Activated CD8-positive, alpha-beta memory T cell treated with anti-CD3 and anti-CD28 coated beads for 4 hours (primary cell): ENCODE results near the gene GET4.
A peak's percentile ranks its signal among the peaks of the same experiment; 100 is the strongest.
"Not testable (repeated sequence)": the region's sequence is repeated elsewhere in the genome, so short reads cannot be mapped to it uniquely, and the experiment has no call there.

Experiments used
- DNase-seq, 2 donors: peaks; one replicate each; pipeline ENCODE4 v3.0.0-alpha.2; 2020; ENCODE audit warnings: low read depth in 2 of 2

Gene GET4

DNA sequence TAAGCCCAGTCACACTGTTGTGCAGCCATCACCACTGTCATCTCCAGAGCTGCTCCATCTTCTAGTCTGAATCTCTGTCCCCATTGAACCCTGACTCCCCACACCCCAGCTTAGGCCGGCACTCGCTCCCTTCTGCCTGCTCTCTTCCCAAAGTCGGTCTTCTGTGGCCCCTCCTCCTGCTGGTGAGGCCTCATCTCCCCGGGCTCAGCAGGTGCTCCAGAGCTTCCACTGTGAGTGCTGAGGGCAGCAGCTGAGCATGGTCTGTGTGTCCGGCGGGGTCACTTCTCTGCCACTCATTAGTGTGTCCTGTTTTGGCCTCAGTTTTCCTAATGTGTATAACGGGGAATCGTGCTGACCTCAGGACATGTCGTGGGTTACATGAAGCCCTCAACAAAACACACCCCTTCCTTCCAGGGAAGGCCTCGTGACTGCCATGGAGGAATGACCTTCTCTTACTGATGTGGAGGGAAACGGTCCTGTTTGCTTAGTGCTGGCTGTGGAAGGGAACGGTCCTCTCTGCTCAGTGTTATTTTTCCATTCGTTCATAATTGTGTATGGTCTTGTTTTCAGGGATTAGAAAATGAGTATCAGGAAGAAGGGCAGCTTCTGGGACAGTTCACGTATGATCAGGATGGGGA, 4.3 kb upstream of the GET4 start:
- DNase-seq, result no peak

DNA sequence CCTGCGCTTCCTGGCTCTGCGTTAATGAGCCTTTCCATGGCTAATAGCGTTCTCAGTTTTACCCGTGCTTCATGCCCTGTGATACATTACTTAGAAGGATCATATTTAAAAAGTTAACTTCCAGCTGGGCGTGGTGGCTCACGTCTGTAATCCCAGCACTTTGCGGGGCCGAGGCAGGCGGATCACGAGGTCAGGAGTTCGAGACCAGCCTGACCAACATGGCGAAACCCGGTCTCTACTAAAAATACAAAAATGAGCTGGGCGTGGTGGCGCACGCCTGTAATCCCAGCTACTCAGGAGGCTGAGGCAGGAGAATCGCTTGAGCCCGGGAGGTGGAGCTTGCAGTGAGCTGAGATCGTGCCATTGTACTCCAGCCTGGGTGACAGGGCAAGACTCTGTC, 3.7 kb upstream of the GET4 start:
- DNase-seq, result not testable (repeated sequence)

DNA sequence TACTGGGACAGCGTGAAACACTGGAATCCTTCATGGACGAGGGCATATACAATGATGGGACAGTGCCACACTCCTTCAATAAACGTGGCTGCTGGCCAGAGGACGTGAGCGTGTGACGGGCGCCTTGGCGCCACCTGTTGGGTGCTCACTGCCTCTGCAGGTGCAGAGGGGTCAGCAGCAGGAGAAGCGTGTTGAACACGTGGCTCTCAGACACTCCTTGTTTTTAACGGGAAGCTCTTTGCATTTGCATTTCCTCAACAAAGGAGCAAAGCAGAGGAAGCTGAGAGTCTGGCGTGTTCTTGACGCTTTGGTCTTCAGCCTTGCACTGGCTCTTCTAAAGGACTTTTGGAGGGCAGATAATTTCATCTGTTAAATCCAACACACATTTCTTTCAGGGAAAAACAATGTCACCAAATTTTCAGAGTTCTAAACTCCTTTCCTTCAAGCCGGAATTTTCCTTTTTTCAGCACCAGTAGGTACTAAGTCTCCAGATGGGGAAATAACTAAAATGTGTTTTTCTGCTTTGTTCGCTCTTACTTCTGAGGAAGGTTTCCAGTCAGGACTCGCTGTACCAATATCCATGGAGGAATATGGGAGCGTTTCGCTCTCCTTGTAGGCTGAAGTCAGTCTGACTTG, 2.9 kb upstream of the GET4 start:
- peak; percentile 47 to 49 for DNase-seq

DNA sequence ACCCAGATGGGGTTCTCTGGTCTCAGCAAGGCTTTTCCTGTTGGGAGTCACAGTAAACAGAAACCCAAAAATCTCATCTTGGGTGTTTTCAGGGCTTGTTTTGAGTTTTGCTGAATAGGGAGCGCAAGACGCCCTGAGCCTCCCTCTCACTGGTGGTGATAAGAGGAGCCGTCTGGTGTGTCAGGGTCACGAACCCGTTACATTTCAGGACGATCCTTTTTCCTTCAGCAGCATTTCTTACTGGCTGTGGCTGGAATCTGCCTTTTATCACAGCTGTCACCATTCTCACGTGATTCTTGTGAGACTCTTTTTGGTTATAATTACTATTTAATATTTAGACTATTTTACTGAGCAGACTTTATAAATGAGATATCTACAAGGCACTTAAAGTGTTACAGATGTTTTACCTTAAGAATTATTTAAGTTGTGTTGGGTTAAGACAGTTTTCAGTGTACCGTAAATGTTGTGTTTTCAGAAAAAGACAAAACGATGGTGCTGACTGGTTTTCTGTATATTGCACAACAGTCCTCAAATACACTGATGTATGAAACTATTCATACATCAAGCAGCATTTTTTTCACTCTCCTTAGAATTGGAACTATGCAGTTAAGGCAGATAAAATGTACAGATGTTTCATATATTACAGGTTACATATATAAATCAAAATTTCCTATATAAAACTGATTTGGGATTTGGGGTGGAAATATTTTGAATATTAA, 2.2 kb upstream of the GET4 start:
- DNase-seq, result no peak

DNA sequence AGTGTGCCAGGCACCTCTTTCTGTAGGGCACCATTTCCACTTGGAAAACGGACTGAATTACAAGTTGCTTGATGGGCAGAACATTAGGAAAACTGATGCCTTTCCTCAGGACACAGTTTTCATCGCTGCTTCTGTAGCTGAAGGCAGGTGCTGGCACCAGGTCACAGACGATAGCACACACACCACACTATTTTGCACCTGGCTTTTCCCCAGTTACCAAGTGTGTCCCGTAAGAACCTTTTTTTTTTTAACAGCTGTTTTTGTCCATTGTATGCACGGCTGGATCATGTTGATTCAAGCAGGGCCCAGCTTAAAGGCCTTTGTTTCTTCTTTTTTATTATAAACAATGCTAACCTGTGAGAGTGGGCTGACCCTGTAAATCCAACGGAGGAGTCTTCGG, 1.3 kb upstream of the GET4 start:
- DNase-seq, result no peak

DNA sequence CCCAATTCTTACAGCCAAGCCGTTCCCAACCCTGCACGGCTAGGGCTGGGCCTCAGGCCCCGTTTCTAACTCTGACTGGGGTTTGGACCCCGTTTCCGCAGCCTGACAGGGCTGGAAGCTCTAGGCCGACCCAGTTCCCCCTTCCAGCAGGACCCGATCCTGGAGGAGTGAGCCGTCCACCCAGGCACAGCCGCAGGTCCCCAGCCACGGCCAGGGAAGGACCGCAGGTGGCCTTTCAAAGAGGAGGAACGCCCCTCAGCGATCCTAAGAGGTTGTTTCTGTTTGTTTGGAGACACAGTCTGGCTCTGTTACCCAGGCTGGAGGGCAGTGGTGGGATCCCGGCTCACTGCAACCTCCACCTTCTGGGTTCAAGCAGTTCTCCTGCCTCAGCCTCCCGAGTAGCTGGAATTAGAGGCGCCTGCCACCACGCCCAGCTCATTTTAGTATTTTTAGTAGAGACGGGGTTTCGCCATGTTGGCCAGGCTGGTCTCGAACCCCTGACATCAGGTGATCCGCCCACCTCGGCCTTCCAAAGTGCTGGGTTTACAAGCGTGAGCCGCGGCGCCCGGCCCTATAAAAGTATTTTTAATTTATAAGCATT, 778 bp upstream of the GET4 start:
- DNase-seq, result no peak

DNA sequence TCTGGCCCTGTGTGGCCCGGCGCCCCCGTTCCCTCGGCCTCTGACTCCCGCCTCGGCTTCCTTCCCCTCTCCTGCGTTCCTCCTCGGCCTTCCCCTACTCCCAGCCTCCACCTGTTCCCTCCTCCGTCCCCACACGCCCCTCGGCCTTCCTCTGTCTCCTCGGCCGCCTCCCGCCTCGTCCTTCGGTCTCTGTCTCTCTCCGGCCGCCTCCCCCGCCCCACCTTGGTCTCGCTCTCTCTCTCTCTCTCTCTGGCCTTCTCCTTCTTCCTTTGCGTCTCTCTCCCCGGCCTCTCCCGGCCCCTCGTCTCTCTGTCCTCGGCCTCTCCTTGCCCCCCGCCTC, 588 bp downstream of the GET4 start:
- DNase-seq, result no peak

DNA sequence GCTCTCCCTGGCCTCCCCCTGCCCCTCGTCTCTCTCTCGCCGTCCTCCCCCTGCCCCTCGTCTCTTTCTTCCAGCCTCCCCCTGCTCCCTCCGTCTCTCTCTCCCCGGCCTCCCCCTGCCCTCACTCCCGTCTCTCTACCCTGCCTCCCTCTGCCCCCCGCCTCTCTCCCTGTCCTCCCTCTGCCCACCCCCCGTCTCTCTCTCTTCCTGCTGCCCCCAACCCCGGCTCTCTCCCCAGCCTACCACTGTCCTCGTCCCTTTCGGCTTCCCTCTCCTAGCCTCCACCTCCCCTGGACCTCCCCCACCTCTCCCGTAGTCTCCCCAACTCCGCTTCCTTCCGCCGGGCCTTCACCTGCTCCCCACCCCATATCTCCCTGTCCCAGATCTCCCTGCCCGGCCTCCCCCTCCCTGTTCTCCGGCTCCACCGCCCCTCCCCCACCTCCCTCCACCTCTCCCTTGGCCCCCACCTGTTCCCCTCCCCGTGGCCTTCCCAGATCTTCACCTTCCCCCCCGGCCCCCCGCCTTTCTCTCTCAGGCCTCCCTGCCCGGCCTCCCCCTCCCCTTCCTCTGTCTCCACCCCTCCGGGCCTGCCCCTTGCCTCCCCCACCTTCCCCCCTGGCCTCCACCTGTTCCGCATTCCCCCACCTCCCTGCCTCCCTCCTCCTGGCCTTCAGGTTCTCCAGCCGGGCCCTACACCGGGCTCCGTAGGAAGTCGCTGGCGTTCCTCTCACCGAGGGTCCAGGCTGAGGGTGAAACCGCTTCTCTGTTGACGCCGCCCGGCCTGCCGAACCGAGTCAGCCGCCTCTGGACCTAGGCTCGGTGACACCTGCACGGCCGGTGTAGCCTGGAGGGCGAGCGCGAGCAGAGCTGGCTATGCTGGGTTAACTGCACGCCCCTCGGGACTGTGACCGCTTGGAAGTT, 1.2 kb downstream of the GET4 start:
- no peak for DNase-seq

DNA sequence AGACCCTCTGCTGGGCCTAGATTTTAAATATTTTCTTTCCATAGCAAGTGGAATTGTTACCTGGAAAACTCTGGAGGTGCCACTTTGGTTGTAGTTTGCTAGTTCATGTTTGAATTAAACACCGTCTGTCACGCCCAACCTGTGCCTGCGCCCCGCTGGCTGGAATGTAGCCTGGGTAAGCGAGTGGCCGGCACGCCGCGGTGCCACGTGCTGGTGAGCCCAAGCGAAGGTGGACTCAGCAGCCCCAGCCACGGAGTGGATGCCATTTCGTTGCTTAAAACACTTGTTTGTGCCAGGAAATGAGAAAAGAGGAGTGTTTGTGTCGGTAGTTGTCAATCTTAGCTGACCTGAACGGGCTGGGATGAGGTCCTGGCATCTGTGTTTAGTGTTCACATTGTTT, 2.7 kb downstream of the GET4 start:
- no peak for DNase-seq

DNA sequence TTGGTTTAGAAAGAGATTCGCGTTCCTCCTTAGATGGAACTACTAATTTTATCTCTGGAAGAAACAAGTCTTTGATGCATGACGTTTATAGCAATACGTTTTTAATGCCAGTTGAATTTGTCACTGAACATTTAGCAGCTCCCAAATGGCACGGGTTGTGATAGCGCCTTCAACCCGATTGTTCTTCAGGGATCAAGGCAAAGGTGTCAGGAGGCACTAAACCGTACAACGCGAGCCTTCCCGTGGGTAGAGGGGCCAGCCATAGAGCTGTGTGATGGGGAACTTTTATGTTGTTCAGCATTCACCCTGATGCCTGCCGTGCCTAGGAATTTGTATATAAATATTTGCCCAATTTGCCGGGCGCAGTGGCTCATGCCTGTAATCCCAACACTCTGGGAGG, 3.4 kb downstream of the GET4 start:
- DNase-seq, result no peak

DNA sequence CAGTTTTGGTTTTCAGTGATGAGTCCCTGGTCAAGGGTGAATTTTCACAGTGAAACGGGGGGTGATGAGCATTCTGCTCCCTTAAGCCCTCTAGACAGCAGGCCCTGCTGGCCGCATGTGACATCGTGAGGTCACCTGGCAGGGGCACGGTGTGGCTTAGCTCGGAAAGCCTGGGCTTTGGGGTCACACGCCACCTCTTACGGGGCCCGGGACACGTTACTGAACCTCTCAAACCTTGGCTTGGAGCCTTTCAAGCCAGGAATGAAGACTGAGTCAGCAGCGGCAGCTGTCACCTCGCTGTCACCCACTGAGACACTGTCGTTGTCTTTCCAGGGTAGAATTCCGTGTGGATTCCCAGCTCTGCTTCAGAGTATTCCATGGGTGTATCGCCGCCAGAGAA, 4.1 kb downstream of the GET4 start:
- DNase-seq, result no peak

DNA sequence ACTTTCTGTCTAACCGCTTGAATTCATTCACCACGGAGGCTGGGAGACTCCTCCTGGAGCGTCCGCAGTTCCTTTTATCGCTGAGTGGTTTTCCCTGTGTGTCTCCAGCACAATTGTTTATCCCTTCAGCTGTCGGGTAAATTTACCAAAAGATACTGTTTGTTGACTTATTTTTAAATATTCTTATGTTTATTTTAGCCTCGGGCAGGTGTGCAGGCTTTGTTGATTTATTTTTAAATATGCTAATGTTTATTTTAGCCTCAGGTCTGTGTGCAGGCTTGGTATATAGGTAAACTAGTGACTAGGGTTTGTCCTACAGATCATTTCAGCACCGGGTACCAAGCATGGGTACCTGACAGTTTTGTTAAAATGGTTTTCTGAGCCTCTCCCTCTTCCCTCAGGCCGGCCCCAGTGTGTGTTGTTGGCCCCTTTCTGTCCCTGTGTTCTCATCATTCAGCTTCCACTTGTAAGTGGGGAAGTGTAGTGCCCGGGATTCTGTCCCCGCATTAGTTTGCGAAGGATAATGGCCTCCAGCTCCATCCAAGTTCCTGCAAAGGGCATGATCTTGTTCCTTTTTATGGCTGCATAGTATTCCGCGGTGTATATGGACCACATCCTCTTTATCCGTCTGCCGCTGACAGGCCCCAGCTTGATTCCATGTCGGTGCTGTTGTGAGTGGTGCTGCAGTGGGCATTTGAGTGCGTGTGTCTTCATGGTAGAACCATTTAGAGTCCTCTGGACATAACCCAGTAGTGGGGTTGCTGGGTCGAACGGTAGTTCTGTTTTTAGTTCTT, 5.3 kb downstream of the GET4 start:
- no peak for DNase-seq

DNA sequence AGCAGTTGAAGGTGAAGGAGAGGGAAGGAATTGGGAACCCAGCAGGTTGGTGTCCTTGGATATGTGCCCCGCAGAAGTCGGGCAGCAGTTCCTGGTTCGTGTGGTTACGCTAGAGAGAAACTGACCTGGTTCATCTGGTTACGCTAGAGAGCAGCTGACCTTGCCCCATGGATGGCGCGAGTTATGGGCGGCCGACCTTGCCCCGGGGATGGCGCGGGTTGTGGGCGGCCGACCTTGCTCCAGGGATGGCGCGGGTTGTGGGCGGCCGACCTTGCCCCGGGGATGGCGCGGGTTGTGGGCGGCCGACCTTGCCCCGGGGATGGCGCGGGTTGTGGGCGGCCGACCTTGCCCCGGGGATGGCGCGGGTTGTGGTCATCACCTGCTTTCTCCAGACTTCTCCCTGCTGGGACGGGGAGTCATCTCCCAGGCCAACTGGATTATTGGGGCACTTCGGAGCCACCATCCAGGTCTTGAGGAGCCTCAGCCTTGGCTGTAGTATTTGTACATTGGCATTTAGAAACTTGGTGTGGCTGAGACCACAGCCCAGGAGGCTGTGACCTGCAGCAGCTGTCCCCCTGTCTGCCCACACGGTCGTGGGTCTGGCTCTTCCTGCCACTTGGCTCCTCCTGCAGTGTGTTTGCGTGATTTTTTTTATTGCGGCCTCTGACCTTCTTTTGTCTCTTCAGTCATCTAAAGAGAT, 6.1 kb downstream of the GET4 start:
- DNase-seq, result no peak

DNA sequence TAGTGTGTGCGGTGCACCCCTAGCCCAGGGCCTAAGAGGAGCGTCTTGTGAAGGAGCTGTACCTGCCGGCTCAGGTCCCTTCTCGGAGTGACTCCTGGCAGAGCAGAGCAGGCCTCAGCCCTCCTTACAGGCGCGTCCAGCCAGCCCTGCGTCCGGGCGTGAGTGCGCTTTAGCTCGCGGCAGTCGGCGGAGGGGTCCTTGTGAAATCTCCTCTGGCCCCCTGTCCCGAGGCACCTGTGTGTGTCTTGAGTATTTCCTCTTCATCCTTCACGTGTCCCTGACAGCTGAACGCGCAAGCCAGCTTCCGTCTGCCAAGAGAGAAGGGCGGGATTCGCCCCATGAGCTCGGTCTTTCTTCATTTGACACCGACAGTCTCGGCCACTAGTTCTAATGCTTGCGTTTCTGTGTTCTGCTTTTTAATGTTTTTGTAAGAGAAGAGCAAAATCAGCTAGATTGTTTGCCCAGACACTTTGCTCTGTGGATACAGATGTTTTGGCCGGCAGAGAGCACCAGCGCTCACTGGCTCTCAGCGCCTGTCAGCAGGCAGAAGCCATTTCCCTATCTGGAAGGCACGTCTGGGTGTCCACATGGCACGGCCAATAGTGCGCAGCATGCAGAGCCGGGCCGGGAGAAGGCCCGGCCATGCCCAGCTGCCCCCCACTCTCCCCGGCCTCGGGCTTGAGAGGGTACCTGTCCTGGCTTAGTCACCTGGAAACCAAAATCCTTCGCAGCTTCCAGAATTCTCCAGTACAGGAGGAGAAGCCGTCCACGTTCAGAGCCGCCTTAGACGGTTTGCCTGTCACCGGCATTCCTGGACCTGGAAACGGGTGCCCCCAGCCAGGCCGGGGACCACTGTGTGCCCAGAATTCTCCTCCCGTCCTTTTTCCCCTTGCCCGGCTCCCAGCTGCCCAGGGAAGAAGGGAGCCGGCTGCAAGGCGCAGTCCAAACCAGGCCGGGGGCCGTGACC, 7.0 kb downstream of the GET4 start:
- no peak for DNase-seq

DNA sequence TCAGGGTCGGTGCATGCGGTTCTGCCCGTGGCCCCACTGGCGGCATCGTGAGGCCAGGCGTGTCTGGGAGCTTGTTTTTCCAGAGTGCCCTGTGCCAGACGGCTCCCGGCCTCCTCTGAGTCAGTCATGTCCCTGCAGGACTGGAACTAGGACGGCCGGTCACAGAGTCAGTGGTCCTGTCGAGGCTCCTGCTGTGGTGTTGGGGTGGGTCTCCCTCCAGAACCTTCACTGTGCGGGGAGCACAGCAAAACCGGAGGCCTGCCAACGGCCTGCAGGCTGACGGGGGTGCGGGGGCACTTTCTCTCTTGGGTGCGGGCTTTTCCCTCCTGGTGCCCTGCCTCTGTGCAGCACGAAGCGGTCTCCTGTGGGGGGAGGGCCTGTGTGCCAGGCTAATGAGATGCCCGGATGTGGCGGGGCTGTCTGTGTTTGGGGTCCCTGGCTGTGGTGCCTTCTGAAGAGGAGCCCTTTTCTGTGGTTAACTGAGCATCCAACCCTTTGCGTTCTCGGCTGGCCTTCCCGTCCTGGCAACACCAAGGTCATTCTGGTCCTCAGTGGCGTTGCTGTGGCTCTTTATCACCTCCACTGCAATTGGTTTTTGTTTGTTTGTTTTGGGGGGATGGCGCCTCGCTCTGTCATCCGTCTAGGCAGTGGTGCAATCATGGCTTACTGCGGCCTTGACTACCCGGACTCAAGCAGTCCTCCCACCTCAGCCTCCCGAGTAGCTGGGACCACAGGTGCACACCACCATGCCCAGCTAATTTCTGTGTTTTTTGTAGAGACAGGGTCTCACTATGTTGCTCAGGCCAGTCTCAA, 8.0 kb downstream of the GET4 start:
- no peak for DNase-seq

DNA sequence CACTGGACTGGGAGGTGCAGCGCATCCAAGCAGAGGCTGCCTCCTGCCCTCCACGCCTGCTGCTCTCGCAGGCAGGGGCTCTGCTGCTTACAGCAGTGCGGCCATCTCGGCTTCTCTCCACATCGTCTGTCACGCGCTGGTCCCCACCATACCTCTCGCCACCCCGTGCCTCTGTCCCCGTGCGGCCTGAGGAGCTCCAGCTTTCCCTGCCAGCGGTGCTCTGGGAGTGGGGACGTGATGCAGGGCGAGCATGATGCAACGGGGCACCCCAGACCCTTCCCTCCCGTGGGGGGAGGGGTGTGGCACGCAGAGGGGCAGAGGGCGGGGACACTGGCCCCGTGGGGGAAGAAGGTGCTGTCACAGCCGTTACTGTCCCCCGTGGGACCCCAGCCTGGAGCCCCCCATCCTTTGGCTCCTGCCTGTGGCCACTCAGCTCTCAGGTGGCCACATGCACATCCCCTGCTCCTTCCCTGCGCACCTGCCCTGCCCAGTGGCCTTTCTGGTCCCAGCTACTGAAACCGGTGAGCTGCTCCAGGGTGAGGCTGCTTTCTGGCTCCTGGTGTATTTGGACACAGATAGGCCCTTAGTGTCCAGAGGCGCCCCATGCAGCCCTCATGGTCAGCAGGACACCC, 9.0 kb downstream of the GET4 start:
- no peak for DNase-seq

DNA sequence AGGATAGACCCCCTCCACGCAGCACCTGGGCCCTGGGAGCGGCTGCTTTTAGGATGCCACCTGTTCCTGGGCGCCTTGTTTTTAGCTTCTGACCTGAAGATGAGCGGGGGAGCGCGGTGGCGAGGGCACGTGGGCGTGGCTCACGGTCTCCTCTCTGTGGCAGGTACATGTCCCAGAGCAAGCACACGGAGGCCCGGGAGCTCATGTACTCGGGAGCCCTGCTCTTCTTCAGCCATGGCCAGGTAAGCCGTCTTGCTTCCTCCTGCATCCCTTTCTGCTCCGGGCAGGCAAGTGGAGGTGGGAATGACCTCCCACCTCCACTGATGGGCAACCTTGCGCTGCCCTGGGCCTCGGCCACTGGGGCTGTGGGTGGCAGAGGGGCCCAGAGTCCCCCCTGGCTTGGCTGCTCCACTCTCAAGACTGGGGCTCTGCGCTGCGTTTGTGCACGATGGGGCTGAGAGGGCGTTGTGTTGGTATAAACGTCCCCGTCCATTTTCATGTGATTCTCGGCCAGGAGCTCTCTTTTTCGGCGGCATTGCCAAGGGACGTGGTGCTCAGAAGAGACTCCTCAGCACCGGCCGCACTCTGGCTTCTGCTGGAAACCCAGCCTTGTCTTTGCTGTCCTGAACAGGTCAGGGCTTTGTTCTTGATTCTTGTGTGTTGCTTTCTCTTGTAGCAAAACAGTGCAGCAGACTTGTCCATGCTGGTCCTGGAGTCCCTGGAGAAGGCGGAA, 9.7 kb downstream of the GET4 start:
- DNase-seq, result no peak
